HG03025 (cell line): Measurements from ENCODE around the gene COP1.

Experiments used
- ATAC-seq: cut with Tn5 transposase; IDR thresholded peaks from one replicate; pipeline ENCODE4 v1.9.1; 2021; ENCODE audit warnings: mild to moderate bottlenecking, moderate library complexity; ENCODE audit not compliant: unreplicated experiment, low FRiP score

The COP1 gene

GRCh38 chr1:175906370-175906769 is 300.7 kb downstream of the COP1 start:
- no peak for ATAC-seq

- ATAC-seq = no peak
These were observed 302.3 kb downstream of the COP1 start for GRCh38 chr1:175904808-175905207.

GRCh38 chr1:175902281-175902680 is 304.8 kb downstream of the COP1 start:
- no peak for ATAC-seq

- no peak for ATAC-seq
These were observed 305.8 kb downstream of the COP1 start for GRCh38 chr1:175901076-175901836.

GRCh38 chr1:175900171-175900570 is 306.9 kb downstream of the COP1 start:
- no peak for ATAC-seq

- no peak for ATAC-seq
These were observed 311.1 kb downstream of the COP1 start for GRCh38 chr1:175895966-175896365.
